HFF-Myc (cell line): ENCODE results near the gene NANOS3.

Experiments used
- DNase-seq: peaks from one replicate; pipeline ENCODE4 v3.0.0-alpha.2; 2011; ENCODE audit warnings: low read depth; ENCODE audit errors: extremely low read depth
- H3K4me3 ChIP-seq: replicated peaks from 2 replicates; pipeline ENCODE4 v1.5.1; 2011; ENCODE audit warnings: low read depth, mild to moderate bottlenecking, control low read depth, low read length
- TF ChIP-seq, protein P1 (sequence below): IDR thresholded peaks from 2 replicates; pipeline ENCODE4 v1.5.1; 2012; ENCODE audit warnings: mild to moderate bottlenecking, low read depth, low read length, control low read depth; ENCODE audit errors: missing control alignments

Gene NANOS3

GRCh38 chr19:13840305-13841085 lies 36.4 kb upstream of the NANOS3 start:
- TF ChIP-seq, protein P1, sequence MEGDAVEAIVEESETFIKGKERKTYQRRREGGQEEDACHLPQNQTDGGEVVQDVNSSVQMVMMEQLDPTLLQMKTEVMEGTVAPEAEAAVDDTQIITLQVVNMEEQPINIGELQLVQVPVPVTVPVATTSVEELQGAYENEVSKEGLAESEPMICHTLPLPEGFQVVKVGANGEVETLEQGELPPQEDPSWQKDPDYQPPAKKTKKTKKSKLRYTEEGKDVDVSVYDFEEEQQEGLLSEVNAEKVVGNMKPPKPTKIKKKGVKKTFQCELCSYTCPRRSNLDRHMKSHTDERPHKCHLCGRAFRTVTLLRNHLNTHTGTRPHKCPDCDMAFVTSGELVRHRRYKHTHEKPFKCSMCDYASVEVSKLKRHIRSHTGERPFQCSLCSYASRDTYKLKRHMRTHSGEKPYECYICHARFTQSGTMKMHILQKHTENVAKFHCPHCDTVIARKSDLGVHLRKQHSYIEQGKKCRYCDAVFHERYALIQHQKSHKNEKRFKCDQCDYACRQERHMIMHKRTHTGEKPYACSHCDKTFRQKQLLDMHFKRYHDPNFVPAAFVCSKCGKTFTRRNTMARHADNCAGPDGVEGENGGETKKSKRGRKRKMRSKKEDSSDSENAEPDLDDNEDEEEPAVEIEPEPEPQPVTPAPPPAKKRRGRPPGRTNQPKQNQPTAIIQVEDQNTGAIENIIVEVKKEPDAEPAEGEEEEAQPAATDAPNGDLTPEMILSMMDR = no peak
- no peak for DNase-seq
- H3K4me3 ChIP-seq = peak overlapping the region; percentile 96

GRCh38 chr19:13841086-13841961 lies 35.6 kb upstream of the NANOS3 start:
- no peak for DNase-seq
- H3K4me3 ChIP-seq = peak overlapping the region; percentile 96
- TF ChIP-seq, protein P1 = no peak

DNA sequence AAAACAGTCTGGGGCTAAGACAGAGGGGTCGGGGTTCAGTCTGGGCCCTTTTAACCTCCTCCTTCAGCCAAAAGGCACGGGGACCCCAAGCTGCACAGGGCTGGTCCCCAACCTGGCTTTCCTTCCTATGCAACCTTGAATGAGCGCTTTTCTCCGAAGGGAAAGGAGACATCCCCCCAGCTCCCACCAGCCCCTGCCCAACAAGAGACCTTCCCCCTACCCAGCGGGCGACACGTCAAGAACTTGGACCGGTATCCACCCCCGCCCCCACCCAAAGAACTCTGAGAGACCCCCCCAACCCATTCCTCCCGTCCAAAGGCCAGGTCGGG lies 35.0 kb upstream of the NANOS3 start:
- peak overlapping the region; percentile 96 for H3K4me3 ChIP-seq
- TF ChIP-seq, protein P1 = no peak
- no peak for DNase-seq

GRCh38 chr19:13842291-13843103 lies 34.4 kb upstream of the NANOS3 start:
- TF ChIP-seq, protein P1 = no peak
- peak overlapping the region; percentile 96 for H3K4me3 ChIP-seq
- DNase-seq = no peak

DNA sequence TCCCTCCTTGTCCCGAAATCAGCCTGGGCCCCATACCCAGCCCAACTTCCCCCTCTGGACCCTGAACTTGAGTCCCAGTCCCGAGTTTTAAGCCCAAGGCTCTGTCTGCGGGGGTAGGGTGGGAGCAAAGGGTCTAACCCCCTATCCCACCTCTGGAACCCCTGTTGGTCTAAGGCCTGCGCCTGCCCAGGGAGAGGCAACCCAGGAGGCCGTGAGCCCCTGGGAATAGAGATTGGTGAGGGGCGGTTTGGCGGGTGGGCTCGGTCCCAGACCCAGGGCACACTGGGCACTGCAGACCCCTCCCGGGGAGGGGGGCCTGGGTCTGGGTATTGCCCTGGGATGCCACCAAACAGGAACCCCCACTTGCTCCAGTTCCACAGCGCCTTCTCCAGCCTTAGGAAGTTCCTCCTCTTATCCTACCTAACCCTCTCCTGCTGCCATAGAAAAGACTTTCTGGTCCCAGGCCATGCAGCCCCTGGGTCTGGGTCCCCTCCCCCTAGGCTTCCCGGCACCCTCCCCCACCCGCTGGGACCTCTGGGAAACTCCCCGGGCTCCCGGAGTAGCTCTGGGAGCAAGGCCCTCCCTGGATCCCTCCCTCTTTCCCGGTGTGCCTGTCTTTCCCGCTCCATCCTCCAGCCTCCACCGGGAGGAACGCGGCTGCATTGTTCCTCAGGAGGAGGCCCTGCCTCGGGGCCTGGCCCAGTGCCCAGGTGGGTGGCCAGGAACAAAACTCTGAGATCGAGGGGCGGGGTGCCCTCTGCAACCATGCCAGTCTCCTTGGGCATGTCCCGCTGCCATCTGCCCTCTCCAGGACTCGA lies 33.6 kb upstream of the NANOS3 start:
- H3K4me3 ChIP-seq = peak overlapping the region; percentile 96
- no peak for DNase-seq
- TF ChIP-seq, protein P1 = no peak
